KMS-11 (cell line): ENCODE measurements around the gene MMP25.

Experiments used
- H2AFZ ChIP-seq: fragments of 200-600 bp; sonication (generic); 2 replicates; pipeline ENCODE4 v1.6.1; 2016; ENCODE audit warnings: antibody characterized with exemption, mixed run types, low read depth
- H3K27ac ChIP-seq: fragments of 200-600 bp; sonication (generic); 2 replicates; pipeline ENCODE4 v1.6.1; 2016; ENCODE audit warnings: mild to moderate bottlenecking, mixed run types
- H3K27me3 ChIP-seq: fragments of 200-600 bp; sonication (generic); 2 replicates; pipeline ENCODE4 v1.6.1; 2017; ENCODE audit warnings: mild to moderate bottlenecking, low read depth, mixed run types, moderate library complexity; ENCODE audit not compliant: insufficient read depth
- H3K36me3 ChIP-seq: fragments of 200-600 bp; sonication (generic); 2 replicates; pipeline ENCODE4 v1.6.1; 2017; ENCODE audit warnings: mild to moderate bottlenecking, mixed run types; ENCODE audit not compliant: insufficient read depth
- H3K4me1 ChIP-seq: fragments of 200-600 bp; sonication (generic); 2 replicates; pipeline ENCODE4 v1.6.1; 2016; ENCODE audit warnings: mild to moderate bottlenecking, low read depth, mixed run types; ENCODE audit not compliant: poor library complexity, severe bottlenecking
- H3K4me2 ChIP-seq: fragments of 200-600 bp; sonication (generic); 2 replicates; pipeline ENCODE4 v1.7.0; 2016; ENCODE audit warnings: mild to moderate bottlenecking, mixed run types
- H3K4me3 ChIP-seq: fragments of 200-600 bp; sonication (generic); IDR thresholded peaks from 2 replicates; pipeline ENCODE4 v1.6.1; 2017; ENCODE audit warnings: low read depth, low read length, mixed read lengths; ENCODE audit not compliant: insufficient read depth
- H3K79me2 ChIP-seq: fragments of 200-600 bp; sonication (generic); 2 replicates; pipeline ENCODE4 v1.6.1; 2016; ENCODE audit warnings: low read depth, mixed run types; ENCODE audit not compliant: insufficient read depth
- H3K9ac ChIP-seq: fragments of 200-600 bp; sonication (generic); 2 replicates; pipeline ENCODE4 v1.6.1; 2016; ENCODE audit warnings: mild to moderate bottlenecking, mixed run types
- H4K20me1 ChIP-seq: fragments of 200-600 bp; sonication (generic); 2 replicates; pipeline ENCODE4 v1.6.1; 2016; ENCODE audit warnings: mild to moderate bottlenecking, mixed run types; ENCODE audit not compliant: insufficient read depth
- TF ChIP-seq, protein P1 (sequence below): fragments of 200-600 bp; sonication (generic); conservative IDR thresholded peaks from 2 replicates; pipeline ENCODE4 v1.6.1; 2017; ENCODE audit warnings: low read depth, mild to moderate bottlenecking, antibody characterized with exemption, low read length, moderate library complexity, mixed read lengths

MMP25 gene

DNA sequence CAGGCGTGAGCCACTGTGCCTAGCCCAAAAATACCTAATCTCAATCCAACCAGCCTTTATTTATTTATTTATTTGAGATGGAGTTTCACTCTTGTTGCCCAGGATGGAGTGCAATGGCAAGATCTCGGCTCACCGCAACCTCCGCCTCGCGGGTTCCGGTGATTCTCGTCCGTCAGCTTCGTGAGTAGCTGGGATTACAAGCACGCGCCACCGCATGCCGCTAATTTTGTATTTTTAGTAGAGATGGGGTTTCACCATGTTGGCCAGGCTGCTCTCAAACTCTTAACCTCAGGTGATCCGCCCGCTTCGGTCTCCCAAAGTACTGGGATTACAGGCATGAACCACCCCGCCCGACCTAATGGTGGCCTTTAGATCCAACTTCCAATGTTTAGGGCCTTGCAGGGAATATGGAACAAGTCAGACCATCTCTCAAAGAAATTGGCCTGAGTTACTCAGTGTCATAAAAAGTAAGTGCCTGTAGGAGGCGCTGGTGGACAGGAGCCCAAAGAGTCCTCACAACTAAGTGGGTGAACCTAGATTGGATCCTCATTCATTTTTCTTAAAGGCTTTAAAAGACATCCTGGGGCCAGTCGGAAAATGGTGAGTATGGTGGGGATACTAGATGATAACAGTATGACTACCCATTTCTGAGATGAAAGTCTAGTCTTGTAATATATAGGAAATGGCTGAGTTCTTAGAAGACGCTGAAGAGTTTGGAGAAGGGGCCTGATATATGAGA is 48.1 kb downstream of the MMP25 start:
- TF ChIP-seq, protein P1, sequence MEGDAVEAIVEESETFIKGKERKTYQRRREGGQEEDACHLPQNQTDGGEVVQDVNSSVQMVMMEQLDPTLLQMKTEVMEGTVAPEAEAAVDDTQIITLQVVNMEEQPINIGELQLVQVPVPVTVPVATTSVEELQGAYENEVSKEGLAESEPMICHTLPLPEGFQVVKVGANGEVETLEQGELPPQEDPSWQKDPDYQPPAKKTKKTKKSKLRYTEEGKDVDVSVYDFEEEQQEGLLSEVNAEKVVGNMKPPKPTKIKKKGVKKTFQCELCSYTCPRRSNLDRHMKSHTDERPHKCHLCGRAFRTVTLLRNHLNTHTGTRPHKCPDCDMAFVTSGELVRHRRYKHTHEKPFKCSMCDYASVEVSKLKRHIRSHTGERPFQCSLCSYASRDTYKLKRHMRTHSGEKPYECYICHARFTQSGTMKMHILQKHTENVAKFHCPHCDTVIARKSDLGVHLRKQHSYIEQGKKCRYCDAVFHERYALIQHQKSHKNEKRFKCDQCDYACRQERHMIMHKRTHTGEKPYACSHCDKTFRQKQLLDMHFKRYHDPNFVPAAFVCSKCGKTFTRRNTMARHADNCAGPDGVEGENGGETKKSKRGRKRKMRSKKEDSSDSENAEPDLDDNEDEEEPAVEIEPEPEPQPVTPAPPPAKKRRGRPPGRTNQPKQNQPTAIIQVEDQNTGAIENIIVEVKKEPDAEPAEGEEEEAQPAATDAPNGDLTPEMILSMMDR, result peak; percentile 89
- Histone ChIP-seq H3K36me3 (no peaks in the 10 kb centered on the region), H3K27ac (no peak overlapping the region)

DNA sequence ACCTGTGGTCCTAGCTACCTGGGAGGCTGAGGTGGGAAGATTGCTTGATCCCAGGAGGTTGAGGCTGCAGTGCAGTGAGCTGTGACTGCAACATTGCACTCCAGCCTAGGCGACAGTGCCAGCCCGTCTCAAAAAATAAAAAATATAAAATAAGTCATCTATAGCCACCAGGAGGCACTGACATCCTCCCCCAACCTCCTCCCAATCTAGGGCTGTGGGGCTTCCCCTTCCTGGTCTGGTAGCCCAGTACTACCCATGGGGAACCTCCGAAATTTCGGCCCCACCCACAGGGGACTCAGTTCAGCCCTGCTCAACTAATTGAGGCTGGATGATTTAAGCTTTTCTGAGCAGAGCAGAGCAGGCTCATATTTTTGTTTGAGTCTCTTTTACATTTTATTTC is 49.5 kb downstream of the MMP25 start:
- Histone ChIP-seq H3K79me2 (no peaks in the 10 kb centered on the region), H3K27ac (no peak overlapping the region), H4K20me1 (no peaks in the 10 kb centered on the region), H3K36me3 (no peaks in the 10 kb centered on the region), H3K27me3 (peaks cover 31% of the 10 kb centered on the region), H3K4me3 (no peak overlapping the region), H2AFZ (no peak overlapping the region), H3K9ac (no peak overlapping the region), H3K4me2 (peak overlapping the region; percentile 21; the same call in 1 of the 2 replicates), H3K4me1 (peaks cover 15% of the 10 kb centered on the region)
- TF ChIP-seq, protein P1, result peak; percentile 47

More for the DNA sequence above, 48.1 kb downstream of the MMP25 start:
- no peaks in the 10 kb centered on the region for H3K79me2 ChIP-seq
- no peak overlapping the region for H3K4me2 ChIP-seq
- H3K4me1 ChIP-seq, result peaks cover 10% of the 10 kb centered on the region
- H2AFZ ChIP-seq, result no peak overlapping the region
- H4K20me1 ChIP-seq, result no peaks in the 10 kb centered on the region
- H3K9ac ChIP-seq, result no peak overlapping the region
- H3K27me3 ChIP-seq, result peaks cover 38% of the 10 kb centered on the region
- H3K4me3 ChIP-seq, result no peak overlapping the region

DNA sequence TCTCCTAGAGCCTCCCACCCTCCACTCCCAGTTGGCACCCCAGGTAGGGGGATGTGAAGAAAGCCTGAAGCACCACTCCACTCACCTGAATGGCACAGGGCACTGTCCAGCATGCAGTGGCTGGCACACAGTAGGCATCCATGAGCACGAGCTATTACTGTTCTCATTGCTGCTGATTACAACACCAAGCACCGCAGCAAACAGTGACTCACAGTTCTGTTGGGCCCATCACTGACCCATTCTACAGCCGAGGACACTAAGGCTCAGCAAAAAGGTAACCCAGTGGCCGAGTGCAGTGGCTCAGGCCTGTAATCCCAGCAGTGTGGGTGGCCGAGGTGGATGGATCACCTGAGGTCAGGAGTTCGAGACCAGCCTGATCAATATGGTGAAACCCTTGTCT is 50.0 kb downstream of the MMP25 start:
- H3K9ac ChIP-seq, result no peak overlapping the region
- peak overlapping the region; percentile 21; the same call in 1 of the 2 replicates for H3K4me2 ChIP-seq
- no peak overlapping the region for H3K27ac ChIP-seq
- no peak overlapping the region for H2AFZ ChIP-seq
- peaks cover 16% of the 10 kb centered on the region for H3K4me1 ChIP-seq
- H4K20me1 ChIP-seq, result no peaks in the 10 kb centered on the region
- H3K36me3 ChIP-seq, result no peaks in the 10 kb centered on the region
- H3K79me2 ChIP-seq, result no peaks in the 10 kb centered on the region
- TF ChIP-seq, protein P1, result no peak
- peaks cover 26% of the 10 kb centered on the region for H3K27me3 ChIP-seq
- H3K4me3 ChIP-seq, result no peak overlapping the region

DNA sequence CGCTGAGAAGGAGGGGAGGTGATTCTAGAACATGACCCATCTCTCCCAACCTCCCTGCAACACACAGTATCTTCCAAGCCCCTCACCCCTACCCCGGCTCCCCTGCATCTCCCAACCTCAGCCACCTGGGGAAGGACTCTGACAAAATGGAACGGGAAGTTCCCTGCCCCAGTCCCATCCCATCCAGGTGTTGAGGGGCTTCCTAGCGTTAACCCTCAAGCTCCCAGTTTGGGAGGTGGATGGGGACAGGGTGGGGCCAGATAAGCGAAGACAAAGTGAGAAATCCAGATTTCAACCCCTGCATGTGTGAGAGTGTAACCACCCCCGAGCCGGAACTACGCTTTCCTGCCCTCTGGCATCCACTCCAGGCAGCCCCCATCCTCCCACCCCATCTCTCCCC is 50.9 kb downstream of the MMP25 start:
- no peaks in the 10 kb centered on the region for H3K79me2 ChIP-seq
- no peaks in the 10 kb centered on the region for H4K20me1 ChIP-seq
- TF ChIP-seq, protein P1, result no peak
- no peak overlapping the region for H3K9ac ChIP-seq
- no peak overlapping the region for H3K4me3 ChIP-seq
- H3K4me1 ChIP-seq, result peaks cover 16% of the 10 kb centered on the region
- H3K4me2 ChIP-seq, result no peak overlapping the region
- H3K27ac ChIP-seq, result no peak overlapping the region
- H3K27me3 ChIP-seq, result peaks cover 17% of the 10 kb centered on the region; the same call in 1 of the 2 replicates
- no peak overlapping the region for H2AFZ ChIP-seq
- no peaks in the 10 kb centered on the region for H3K36me3 ChIP-seq
